Ishikawa (cell line): ENCODE results near the gene RTN4RL1.

Experiments
- CEBPB ChIP-seq: IDR thresholded peaks from 2 replicates; pipeline ENCODE4 v1.6.1; 2012
- CREB1 ChIP-seq: IDR thresholded peaks from 2 replicates; pipeline ENCODE4 v1.6.1; 2012; ENCODE audit warnings: low read depth
- EGR1 ChIP-seq: IDR thresholded peaks from 2 replicates; pipeline ENCODE4 v1.6.1; 2012
- EP300 ChIP-seq: IDR thresholded peaks from 2 replicates; pipeline ENCODE4 v1.6.1; 2012; ENCODE audit warnings: borderline replicate concordance
- FOXM1 ChIP-seq: IDR thresholded peaks from 2 replicates; pipeline ENCODE4 v1.6.1; 2012; ENCODE audit warnings: low read depth, borderline replicate concordance
- MAX ChIP-seq: IDR thresholded peaks from 2 replicates; pipeline ENCODE4 v1.6.1; 2012
- NFIC ChIP-seq: IDR thresholded peaks from 2 replicates; pipeline ENCODE4 v1.6.1; 2012
- RAD21 ChIP-seq: IDR thresholded peaks from 2 replicates; pipeline ENCODE4 v1.6.1; 2012; ENCODE audit warnings: low read depth
- REST ChIP-seq: IDR thresholded peaks from 2 replicates; pipeline ENCODE4 v1.6.1; 2012; ENCODE audit warnings: low read depth, mild to moderate bottlenecking
- TAF1 ChIP-seq: IDR thresholded peaks from 2 replicates; pipeline ENCODE4 v1.6.1; 2012; ENCODE audit warnings: low read depth, mild to moderate bottlenecking
- TCF12 ChIP-seq: IDR thresholded peaks from 2 replicates; pipeline ENCODE4 v1.6.1; 2012; ENCODE audit warnings: low read depth
- TEAD4 ChIP-seq: IDR thresholded peaks from 2 replicates; pipeline ENCODE4 v1.6.1; 2012
- USF1 ChIP-seq: IDR thresholded peaks from 2 replicates; pipeline ENCODE4 v1.6.1; 2012
- YY1 ChIP-seq: IDR thresholded peaks from 2 replicates; pipeline ENCODE4 v1.6.1; 2012; ENCODE audit warnings: low read depth
- ZBTB7A ChIP-seq: IDR thresholded peaks from 2 replicates; pipeline ENCODE4 v1.6.1; 2012; ENCODE audit warnings: low read depth

RTN4RL1 gene

GRCh38 chr17:1989135-1989534 lies 36.0 kb downstream of the RTN4RL1 start:
- TF ChIP-seq REST = no peak
- TF ChIP-seq RAD21 = no peak

GRCh38 chr17:1986783-1987451 lies 38.2 kb downstream of the RTN4RL1 start:
- TF ChIP-seq RAD21 = no peak
- TF ChIP-seq TAF1 = no peak
- TF ChIP-seq EP300 = no peak
- no peak for TF ChIP-seq MAX
- no peak for TF ChIP-seq FOXM1
- TF ChIP-seq YY1 = no peak
- TF ChIP-seq CEBPB = no peak
- TF ChIP-seq EGR1 = no peak
- TF ChIP-seq REST = no peak
- no peak for TF ChIP-seq ZBTB7A
- TF ChIP-seq TEAD4 = no peak
- no peak for TF ChIP-seq USF1
- no peak for TF ChIP-seq CREB1
- TF ChIP-seq NFIC = no peak
- no peak for TF ChIP-seq TCF12

- TF ChIP-seq USF1 (no peak), NFIC (no peak), EP300 (no peak), CREB1 (no peak), FOXM1 (no peak), EGR1 (no peak), RAD21 (no peak), TAF1 (no peak), MAX (no peak), REST (no peak), YY1 (no peak), TCF12 (no peak), TEAD4 (no peak), CEBPB (no peak), ZBTB7A (no peak)
These were observed 39.4 kb downstream of the RTN4RL1 start for GRCh38 chr17:1985686-1986085.

GRCh38 chr17:1985093-1985492 lies 40.0 kb downstream of the RTN4RL1 start:
- TF ChIP-seq TCF12 = no peak
- TF ChIP-seq FOXM1 = no peak
- TF ChIP-seq CEBPB = no peak
- no peak for TF ChIP-seq ZBTB7A
- TF ChIP-seq TAF1 = no peak
- no peak for TF ChIP-seq CREB1

GRCh38 chr17:1980665-1981250 lies 44.4 kb downstream of the RTN4RL1 start:
- TF ChIP-seq TEAD4 = no peak
- TF ChIP-seq FOXM1 = no peak
- TF ChIP-seq CREB1 = no peak
- TF ChIP-seq NFIC = no peak
- TF ChIP-seq REST = no peak
- no peak for TF ChIP-seq RAD21
- no peak for TF ChIP-seq USF1
- TF ChIP-seq TCF12 = no peak
- TF ChIP-seq ZBTB7A = no peak
- TF ChIP-seq CEBPB = no peak
- TF ChIP-seq MAX = no peak
- TF ChIP-seq EP300 = no peak
- TF ChIP-seq EGR1 = no peak
- TF ChIP-seq YY1 = no peak
- no peak for TF ChIP-seq TAF1
